Heart left ventricle (tissue), 16 donors: ENCODE results near the gene UBE2K. TPM values are rescaled to one million over a fixed set of nuclear protein-coding genes. Genes with fewer than 3 reads are reported as not detected.

Experiments
- ATAC-seq, 4 donors: fragments of 200-7000 bp; cut with Tn5 transposase; one replicate each; pipeline ENCODE4 v1.9.1; 2020 to 2022; ENCODE audit warnings: moderate library complexity in 4 of 4, mild to moderate bottlenecking in 3 of 4, moderate number of reproducible peaks in 1 of 4
- DNase-seq, 5 donors: peaks; one replicate each; pipeline ENCODE4 v3.0.0-alpha.2; 2020
- H3K27ac ChIP-seq, 12 donors: fragments of 200-600 bp; sonication (generic) in 4 of 12; one replicate each; pipeline versions ENCODE4 v1.5.0 to v1.8.0; 2016 to 2022; ENCODE audit warnings: mild to moderate bottlenecking in 2 of 12
- H3K27me3 ChIP-seq, 9 donors: fragments of 200-600 bp; sonication (generic) in 2 of 9; one replicate each; pipeline versions ENCODE4 v1.5.1 to v1.8.0; 2016 to 2022; ENCODE audit warnings: mild to moderate bottlenecking in 3 of 9
- H3K36me3 ChIP-seq, 9 donors: fragments of 200-600 bp; sonication (generic) in 2 of 9; one replicate each; pipeline versions ENCODE4 v1.5.0 to v1.8.0; 2018 to 2022; ENCODE audit warnings: mild to moderate bottlenecking in 2 of 9
- H3K4me1 ChIP-seq, 12 donors: fragments of 200-600 bp; sonication (generic) in 4 of 12; one replicate each; pipeline versions ENCODE4 v1.5.0 to v1.8.0; 2016 to 2022; ENCODE audit warnings: mild to moderate bottlenecking in 3 of 12
- H3K4me3 ChIP-seq, 12 donors: fragments of 200-600 bp; sonication (generic) in 4 of 12; one replicate each; pipeline versions ENCODE4 v1.5.0 to v1.8.0; 2017 to 2022; ENCODE audit warnings: mild to moderate bottlenecking in 9 of 12, moderate library complexity in 4 of 12
- H3K9me3 ChIP-seq, 12 donors: fragments of 200-600 bp; sonication (generic) in 4 of 12; one replicate each; pipeline versions ENCODE4 v1.5.0 to v1.8.0; 2016 to 2022; ENCODE audit warnings: mild to moderate bottlenecking in 1 of 12
- CTCF ChIP-seq, 12 donors: fragments of 200-600 bp; sonication (generic) in 4 of 12; IDR thresholded peaks; one replicate each; pipeline versions ENCODE4 v1.5.0 to v1.8.0; 2018 to 2022; ENCODE audit warnings: antibody characterized with exemption in 12 of 12, mild to moderate bottlenecking in 5 of 12
- POLR2A ChIP-seq, 2 donors: fragments of 450-650 bp; IDR thresholded peaks; one replicate each; pipeline ENCODE4 v1.6.1; 2017; ENCODE audit warnings: antibody characterized with exemption in 2 of 2, mild to moderate bottlenecking in 2 of 2, moderate library complexity in 2 of 2
- WGBS, 4 donors: extraction: QIAGEN DNeasy Blood & Tissue Kit in 2 of 4; methylation state at CpG; one replicate each; pipeline versions ENCODE4 v1.1.5 to v1.1.7; 2013 to 2018; 5-methylcytosine and 5-hydroxymethylcytosine counted together
- intact Hi-C, 10 donors: fragments of 100-400 bp; cut with DNase I; formaldehyde crosslinking; loops; one replicate each; pipeline versions ENCODE4 v1.11.1 to v1.14.2; 2022
- polyA plus RNA-seq, 2 donors: library from polyadenylated mRNA; stranded (reverse); fragments of 200-250 nt; gene quantifications; one replicate each; pipeline ENCODE4 v1.2.3, GENCODE V29; 2013
- total RNA-seq, 9 donors: library from RNA; depleted of rRNA in 2 of 9; stranded (reverse); fragments of >200 nt in 2 of 9; fragmentation: NEBNext Ultra II Directional in 3 of 9; extraction: Animal tissue kit (Norgen Biotek cat#: 25700) in 3 of 9; gene quantifications; one replicate each; pipeline versions ENCODE4 v1.1.0 to v1.2.4, GENCODE V29; 2016 to 2023
- donor health status: ischemic (EF 13 %, LVEDD 7.1; RV severe dilation, severe dysfunction).
- donor health status: healthy with polysubstance abuse.
- donor health status: DM: no; HTN: yes; CAD: no.
- donor health status: DM: no; HTN: no; CAD: no.
- donor health status: ischemic (EF 25% LVEDD 6.9; RV normal size, moderate dysfunction).
- donor health status: ischemic (EF 25% LVEDD 5.7; RV mildly dilated, moderate dysfunction).
- donor health status: healthy.
- donor health status: DM: yes; HTN: yes; CAD: no.
- donor health status: ischemic (EF 35%, LVEDD 5.7; RV mildly dilated, moderate dysfunction).
- donor health status: nonischemic (EF 11% LVEDD 7.7; RV severe dilation, severe dysfunction).
- donor health status: DM: yes; HTN: yes; CAD: no.
- donor health status: PGD.
- donor health status: ischemic (EF 29% LVEDD 5.4; RV normal size, mild dysfunction).
- donor health status: nonischemic (EF 23%, LVEDD 6.1; RV moderate dilation, normal function).

The UBE2K gene
- total and polyA plus RNA-seq, 11 donors, result 17.9 to 66.9 (median 52.5) TPM

GRCh38 chr4:39825090-39825489 is 127.2 kb downstream of the UBE2K start:
- DNase-seq (no peak), ATAC-seq (no peak)
- Histone ChIP-seq H3K4me1 (peaks cover 0 to 5% (median 0%) of the 10 kb centered on the region in 12 donors), H3K36me3 (peaks cover 0 to 63% (median 48%) of the 10 kb centered on the region in 9 donors), H3K27me3 (no peaks in the 10 kb centered on the region), H3K9me3 (no peaks in the 10 kb centered on the region), H3K4me3 (no peak overlapping the region), H3K27ac (no peak overlapping the region)
- WGBS, 4 donors, result 93 to 95% (median 94%) methylated on average over 3 of the region's 3 CpGs
- TF ChIP-seq CTCF (IDR thresholded peaks at IDR 0.05), result no peak
- no peak for TF ChIP-seq POLR2A (IDR thresholded peaks at IDR 0.05)
- intact Hi-C loops, result loop anchor here in 1 of 10 donors (10.0 kb wide), 1 partner anchor 130 kb away; the partner anchor contains the start of gene UBE2K

- no peak for DNase-seq
- no peak for ATAC-seq
- Histone ChIP-seq H3K9me3 (no peaks in the 10 kb centered on the region), H3K27ac (no peak overlapping the region), H3K27me3 (no peaks in the 10 kb centered on the region), H3K36me3 (peaks cover 0 to 70% (median 53%) of the 10 kb centered on the region in 9 donors), H3K4me3 (no peak overlapping the region), H3K4me1 (no peaks in the 10 kb centered on the region)
- WGBS, 4 donors, result 82 to 87% (median 83%) methylated on average over 7 of the region's 7 CpGs
- intact Hi-C loops, result loop anchor here in 1 of 10 donors (10.0 kb wide), 1 partner anchor 131 kb away; the partner anchor contains the start of gene UBE2K
- no peak for TF ChIP-seq POLR2A (IDR thresholded peaks at IDR 0.05)
- no peak for TF ChIP-seq CTCF (IDR thresholded peaks at IDR 0.05)
Observed at GRCh38 chr4:39825741-39826231, 127.8 kb downstream of the UBE2K start.

Other genes with a start within 250 kb of the UBE2K start
- 1,000 to 10,000 TPM in 2 of 9 donors, 100 to 1,000 TPM in 7; 576 to 1,701 (median 925) TPM for gene RPL9, start 239.2 kb upstream of the UBE2K start, total RNA-seq
- gene RPL9, start 239.2 kb upstream of the UBE2K start, polyA plus RNA-seq, result 1,000 to 10,000 TPM; 1,241 to 2,059 TPM
- 10 to 100 TPM; 15.9 to 34.4 (median 20.2) TPM for gene LIAS, start 239.1 kb upstream of the UBE2K start, total RNA-seq
- 10 to 100 TPM; 15.8 to 21.3 TPM for gene LIAS, start 239.1 kb upstream of the UBE2K start, polyA plus RNA-seq
- 10 to 100 TPM in 8 of 9 donors, 1 to 10 TPM in 1; 7.3 to 28.6 (median 16.5) TPM for gene UGDH, start 170.7 kb upstream of the UBE2K start, total RNA-seq
- 10 to 100 TPM in 1 of 2 donors, 1 to 10 TPM in 1; 2.3 to 10.6 TPM for gene UGDH, start 170.7 kb upstream of the UBE2K start, polyA plus RNA-seq
- 10 to 100 TPM in 8 of 9 donors, 1 to 10 TPM in 1; 7.1 to 24.8 (median 11.9) TPM for gene SMIM14, start 59.3 kb upstream of the UBE2K start, total RNA-seq
- 1 to 10 TPM; 3.0 to 6.4 TPM for gene SMIM14, start 59.3 kb upstream of the UBE2K start, polyA plus RNA-seq